NCI-H1105 (cell line): Measurements from ENCODE around the gene SAMD1.

ENCODE experiments used
- DNase-seq: peaks from one replicate; lab custom pipeline; 2025; lab: John Stamatoyannopoulos, UW

Gene SAMD1

DNA sequence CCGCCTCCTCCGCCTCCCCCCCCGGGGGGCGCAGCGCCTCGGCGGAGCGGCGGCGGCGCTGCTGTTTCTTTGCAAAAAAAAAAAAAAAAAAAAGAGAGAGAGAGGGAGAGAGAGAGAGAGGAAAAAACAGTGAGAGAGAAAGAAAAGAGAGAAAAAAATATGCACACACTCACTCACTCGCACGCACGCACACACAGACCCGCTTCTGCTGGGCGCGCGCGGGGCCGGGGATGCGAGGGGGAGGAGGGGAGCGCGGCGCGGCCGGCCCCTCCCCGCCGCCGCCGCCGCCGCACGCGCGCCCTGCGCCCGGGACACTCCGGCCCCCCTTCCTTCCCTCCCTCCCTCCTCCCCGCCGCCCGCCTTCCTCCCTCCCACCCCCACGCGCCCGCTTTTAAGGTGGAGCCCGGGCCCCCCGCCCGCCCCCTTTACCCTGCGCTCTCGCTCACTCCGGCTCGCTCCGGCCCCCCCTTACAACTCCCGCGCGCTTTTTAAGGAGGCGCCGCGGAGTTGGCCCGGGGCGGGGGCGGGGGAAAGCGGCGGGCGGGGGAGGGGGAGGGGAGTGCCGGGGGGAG is at the start of gene SAMD1:
TSS of gene SAMD1 (minus strand) at position 243 of the 572 bp plus-strand sequence.
- DNase-seq, result peak; percentile 80

DNA sequence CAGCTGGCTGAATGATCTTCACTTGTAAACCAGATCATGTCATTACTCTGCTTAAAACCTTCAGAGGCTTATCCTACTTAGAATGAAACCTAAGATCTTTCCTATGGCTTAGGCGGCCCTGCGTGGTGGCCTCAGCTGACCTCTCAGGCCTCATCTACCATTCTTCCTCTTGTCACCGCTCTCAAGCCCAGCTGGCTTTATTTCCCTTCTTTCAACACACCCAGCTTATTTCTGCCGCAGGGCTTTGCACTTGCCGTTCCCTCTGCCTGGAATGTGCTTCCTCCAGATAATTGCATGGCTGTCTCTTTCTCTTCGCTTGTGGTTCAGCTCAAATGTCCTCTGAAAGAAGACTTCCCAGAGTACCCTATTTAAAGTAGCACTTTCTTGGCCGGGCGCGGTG is 49.4 kb upstream of the SAMD1 start:
- no peak for DNase-seq

DNA sequence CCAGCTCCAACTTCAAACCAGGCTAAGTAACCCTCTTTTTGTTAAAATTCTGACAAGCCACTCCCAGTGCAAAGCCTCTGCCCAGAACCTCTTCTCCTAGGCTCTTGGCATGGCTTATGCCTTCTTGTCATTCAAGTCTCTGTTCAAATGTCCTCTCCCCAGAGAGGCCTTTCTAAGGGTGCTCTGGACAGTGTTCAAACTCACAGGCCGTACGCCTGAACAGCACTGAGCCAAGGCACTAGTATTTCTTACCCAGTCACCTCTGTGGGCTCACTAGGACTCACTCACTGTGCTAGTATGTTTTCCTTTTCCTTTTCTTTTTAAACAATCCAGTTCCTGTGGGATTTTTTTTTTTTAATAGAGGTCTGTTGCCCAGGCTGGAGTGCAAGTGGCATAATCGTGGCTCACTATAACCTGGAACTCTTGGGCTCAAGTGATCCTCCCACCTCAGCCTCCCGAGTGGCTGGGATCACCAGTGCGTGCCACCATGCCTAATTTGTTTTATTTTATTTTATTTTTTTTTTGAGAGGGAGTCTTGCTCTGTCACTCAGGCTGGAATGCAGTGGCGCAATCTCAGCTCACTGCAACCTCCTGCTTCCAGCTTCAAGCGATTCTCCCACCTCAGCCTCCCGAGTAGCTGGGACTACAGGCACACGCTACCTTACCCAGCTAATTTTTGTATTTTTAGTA is 48.2 kb upstream of the SAMD1 start:
- DNase-seq, result no peak

DNA sequence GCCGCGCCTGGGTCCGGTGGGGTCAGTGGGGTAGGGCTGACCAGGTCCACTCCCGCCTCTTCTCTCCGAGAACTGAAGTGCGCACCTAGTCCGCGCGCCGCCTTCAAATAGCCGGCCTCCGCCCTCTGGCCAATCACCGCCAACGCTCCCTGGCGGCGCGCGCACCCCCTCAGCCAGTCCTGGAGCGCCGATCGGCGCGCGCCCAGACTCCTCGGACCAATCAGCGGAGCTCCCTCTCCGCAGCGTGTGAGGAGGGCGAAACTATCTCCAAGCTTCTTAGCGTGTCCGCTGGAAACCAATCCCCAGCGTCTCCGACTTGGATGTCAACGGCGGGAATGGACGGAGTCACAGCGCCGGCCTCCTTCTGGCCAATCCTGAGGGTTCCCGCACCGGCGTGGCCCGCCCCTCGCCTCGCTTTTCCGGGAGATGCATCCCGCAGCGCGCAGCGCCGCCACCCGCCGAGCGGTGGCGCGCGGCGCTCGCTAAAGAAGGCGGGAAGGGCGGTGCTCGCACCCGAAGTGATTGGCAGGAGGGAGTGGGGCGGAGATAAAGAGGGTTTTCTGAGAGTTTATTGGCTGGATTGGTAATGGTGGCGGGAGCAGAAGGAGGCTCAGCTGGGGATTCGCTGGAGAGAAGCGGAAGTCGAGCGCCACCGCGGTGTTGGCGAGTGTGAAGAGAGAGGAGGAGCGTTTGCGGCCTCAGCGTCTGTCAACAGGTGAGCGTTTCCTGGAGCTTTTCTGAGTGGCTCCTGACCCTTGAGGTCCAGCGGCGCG is 46.1 kb upstream of the SAMD1 start, which contains the start of gene ASF1B:
TSS of gene ASF1B (minus strand) at position 81 of the 773 bp plus-strand sequence. CDS start 133 bp downstream, outside the sequence.
- peak; percentile 100 for DNase-seq

DNA sequence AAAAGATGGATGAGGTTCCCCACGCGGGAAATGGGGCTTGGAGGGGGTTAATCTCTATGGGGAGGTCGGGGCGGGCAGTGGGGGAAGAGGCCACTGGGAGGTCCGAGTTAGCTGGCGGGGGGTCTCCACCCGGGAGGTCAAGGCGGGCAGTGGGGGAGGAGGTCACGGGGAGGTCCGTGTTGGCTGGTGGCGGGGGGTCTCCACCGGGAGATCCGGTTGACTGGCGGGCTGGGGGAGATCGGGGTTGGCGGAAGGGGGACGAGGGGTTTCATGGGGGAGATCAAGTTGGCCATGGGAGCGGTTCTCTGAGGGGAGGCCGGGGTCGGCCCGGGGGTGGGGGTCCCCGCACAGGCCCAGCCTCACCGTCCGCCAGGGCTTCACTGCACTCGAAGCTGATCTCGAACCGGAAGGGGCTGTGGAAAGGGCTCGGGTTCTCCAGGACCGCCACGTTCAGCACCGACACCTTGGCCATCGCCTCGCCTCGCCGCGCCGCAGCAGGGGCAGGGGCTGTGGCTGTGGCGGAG is 45.5 kb upstream of the SAMD1 start:
- DNase-seq, result no peak

DNA sequence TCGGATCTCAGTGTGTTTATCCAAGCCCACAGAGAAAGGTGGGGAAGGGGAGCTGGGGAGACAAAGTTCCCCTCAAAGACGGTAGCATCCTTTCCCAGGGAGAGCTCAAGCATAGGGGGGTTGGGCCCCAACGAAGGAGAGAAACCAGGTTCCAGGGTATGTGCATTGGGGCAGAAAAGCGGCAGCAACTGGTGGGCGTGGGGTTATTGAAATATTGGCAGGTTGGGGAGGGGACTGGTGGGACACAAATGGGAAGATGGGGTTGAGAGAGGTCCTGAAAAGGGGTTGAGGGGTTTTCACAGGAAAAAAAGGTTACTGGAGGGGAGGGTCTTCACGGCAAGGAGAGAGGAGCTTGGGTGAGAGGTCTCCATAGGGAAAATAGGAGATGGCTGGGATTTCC is 44.8 kb upstream of the SAMD1 start:
- DNase-seq, result no peak

DNA sequence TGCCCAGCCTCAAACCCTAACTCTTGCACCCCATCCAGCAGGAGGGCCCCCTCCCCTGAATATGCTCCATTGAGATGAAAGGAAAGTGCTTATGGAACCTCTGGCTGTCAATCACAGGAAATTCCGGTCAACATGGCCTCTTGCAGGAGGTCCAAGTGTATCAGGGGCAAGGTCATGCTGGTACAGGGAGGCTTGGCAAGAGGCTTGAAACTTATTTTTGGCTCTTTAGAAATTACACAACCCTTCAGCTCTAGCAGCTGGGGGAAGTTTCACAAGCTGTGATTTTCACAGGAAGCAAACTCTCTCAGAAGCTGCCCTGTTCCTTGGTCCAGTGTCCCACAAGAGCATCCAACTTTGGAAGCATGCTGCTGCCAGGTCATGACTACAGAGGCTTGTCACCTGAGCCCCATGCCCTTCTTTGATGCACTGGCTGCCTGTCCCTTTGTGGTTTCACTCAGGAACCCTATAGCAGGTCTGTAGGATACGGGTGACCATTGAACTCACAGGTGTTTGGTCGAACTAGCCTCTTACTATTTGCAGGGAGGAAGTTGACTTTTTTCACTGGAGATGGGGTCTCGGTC is 37.5 kb upstream of the SAMD1 start:
- no peak for DNase-seq

DNA sequence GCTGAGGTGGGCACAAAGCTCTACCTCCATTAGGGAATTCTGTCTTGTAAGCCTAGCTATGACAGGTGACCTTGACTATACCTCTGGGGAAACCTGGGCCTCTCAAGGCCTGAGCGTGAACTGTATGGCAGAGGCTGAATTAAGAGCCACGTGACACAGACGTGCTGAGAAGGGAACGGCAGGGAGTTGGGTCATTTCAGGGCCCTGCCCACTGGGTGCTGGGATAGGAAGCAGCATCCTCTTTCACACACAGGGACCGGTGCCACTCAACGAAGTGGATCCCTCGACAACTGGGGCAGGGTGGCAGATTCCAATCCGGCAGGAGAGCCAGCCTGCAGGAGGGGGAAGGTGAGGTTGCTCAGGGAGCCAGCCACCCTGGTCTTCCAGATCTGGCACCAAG is 36.6 kb upstream of the SAMD1 start:
- DNase-seq, result no peak

DNA sequence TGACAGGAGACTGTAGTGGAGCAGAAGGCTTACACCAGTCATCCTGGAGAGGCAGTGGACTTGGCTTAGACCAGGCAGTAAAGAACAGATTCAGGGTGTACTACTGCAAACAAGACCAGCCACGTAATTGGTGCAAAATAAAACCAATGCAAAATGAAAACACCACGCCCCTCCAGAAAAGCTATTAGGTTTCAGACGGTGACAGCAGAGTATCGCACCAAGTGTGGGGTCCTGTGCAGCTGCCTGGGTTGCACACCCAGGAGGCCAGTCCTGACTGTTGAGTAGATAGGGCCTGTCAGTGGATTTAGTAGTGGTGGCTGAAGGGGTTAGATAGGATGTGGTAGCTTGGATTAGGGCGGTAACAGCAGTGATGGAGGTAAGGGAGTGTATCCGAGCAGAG is 32.4 kb upstream of the SAMD1 start:
- DNase-seq, result no peak

DNA sequence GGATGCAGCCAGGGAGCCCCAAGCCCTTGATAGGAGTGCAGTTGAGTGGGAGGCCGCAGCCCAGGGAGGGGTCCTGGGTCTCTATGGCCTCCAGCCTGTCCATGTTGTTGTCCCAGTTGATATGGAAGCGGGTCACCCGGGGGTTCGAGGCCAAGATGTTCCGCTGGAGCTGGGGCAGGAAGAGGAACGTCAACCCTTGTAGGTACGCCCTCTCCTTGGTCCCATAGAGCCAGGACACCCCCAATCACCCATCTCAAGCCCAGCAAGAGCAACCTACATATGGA is 29.9 kb upstream of the SAMD1 start:
- no peak for DNase-seq

DNA sequence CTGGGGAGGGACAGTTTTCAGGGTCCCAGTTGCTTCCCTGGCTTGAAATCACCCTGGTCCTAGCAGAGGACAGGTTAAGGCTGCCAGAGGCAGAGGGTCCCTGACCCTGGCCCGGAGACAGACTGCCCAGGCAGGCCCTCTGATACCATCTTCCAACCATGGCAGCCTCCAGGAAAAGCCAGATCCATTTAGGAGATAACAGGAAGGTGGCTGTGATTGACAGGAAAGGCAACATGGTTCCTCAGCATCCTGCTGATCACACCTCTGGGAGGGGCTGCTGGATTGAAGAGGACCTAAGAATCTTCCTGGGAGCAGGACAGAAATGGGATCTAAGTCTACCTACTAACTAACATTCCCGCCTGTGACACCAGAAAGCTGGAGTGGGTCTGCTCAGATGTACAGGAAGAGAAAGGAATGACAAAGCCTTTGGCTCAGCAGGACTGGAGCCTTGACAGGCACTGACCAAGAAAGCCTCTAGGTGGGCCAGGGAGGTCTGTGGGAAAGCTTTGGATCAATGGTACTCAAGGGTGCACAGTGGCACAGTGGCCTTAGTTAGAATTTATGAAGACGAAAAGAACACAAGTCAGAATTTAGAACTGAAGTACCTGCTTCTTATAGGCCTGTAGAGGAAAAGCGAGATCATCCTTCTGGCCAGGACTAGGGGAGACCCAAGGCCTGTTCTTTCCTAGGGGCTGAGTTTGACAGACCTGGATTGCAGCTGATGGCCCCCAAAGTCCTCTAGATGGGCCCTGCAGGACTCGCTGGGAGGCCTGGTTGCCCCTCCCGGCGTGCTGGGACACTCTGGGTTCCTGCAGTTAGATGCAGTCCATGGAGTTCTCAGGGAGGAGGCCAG is 29.3 kb upstream of the SAMD1 start:
- no peak for DNase-seq

DNA sequence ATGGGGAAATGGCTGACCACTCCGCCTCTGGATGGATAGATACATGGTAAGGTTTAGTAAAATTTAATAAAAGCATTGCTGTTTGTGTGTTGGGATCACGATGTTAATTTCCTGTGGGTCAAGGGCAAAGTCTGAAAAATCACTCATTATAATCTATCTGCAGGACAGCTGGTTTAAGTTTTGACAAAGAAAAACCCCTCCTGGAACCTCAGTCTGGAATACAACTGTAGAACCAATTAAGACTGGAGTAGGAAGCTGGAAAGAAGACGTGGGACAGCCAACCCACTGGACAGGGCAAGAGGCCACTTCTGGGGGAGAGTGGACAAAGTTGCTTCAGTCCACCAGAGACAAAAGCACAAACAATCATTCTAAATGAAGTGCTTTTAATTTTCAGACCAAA is 28.6 kb upstream of the SAMD1 start:
- DNase-seq, result no peak

DNA sequence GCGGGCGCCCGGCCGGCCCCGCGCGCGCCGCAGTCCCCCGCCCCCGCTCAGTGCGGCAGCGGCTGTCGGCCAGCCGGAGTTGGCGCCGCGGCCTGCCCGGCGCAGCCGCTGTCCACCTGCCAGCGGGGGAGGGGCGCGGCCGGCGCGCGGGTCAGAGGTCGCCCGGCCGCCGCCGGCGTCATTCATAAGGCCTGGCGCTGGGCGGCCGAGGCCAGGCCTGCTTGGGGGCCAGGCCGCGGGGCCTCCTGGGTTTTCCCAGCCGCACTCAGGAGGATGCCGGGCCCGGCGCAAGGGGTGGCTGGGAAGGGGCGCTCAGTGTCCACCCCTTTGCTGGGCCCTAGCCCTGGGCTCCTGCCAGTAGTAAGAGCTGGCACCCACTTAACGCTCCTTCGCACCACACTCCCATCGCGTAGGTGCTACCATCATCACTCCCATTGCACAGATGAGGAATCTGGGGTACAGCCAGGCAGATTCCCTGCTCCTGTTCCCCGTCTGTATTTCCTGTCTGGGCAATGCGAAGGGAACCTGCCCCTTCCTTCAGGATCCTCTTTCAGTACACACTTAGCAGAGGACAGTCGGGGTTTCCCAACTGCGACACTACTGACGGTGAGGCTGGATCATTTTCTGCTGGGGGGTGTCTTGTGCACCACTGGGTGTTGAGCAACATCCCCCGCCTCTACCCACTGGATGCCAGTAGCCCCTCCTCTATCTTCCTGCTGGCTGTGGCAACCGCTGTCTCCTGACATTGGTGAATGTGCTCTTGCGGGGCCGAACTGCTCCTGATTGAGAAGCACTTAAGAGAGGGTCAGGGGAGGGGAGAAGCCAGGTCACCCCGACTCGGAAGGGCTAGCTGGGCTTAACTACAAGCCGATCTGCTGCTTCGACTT is 27.9 kb upstream of the SAMD1 start:
- peak; percentile 47 for DNase-seq

DNA sequence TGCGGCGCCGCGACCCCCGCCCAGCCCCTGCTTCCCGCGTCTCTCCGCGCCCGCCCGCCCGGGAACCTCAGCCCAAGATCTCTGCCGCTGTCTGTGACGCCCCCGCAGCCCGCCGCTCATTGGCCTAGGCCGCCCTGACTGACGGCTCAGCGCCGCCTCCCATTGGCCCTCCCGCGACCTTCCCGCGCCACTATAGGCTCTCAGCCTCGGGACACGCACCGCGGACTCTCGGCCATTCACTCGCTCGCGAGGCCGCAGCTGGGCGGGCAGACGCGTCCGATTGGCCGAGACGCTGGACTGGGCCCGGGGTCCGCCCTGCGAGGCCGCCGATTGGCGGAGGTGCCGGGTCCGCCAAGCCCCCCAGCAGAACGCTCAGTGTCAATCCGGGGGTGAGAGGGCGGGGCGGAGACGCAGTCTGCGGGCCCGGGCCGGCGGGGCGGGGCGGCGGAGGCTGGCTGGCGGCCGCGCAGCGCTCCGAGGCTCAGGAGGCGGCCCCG is 27.2 kb upstream of the SAMD1 start, which contains the start of gene PRKACA:
TSS of gene PRKACA (minus strand) at position 95 of the 497 bp plus-strand sequence. CDS start 215 bp downstream, outside the sequence.
- peak; percentile 99 for DNase-seq

DNA sequence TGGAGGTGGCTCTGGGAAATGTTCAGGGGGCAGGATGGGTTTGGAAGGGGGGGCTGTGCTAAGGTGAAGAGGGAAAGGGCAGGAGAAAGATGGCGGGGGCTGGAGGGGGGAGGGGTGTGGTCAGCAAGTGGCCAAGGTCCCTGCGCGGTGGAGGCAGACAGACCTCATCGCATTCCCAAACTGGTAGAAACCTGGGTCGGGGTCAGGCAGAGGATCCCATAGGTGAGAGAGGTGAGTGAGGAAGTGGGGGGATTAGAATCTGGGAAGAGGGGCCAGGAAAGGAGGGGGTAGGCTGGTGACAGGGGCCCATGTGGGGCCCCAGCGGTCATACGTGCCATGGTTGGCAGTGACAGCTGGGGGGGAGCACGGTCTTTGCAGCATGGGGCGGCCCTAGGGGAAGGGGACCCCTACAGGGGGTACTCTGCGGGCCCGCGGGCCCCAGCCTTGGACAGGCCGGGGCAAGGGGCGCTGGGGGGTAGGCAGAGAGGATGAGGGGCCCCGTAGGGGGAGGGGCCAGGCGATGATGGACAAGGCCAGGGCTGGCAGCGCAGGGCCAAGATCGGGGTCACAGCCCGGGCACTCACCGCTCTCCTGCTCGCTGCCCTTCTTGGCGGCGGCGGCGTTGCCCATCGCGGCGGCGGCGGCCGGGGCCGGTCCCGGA is 26.5 kb upstream of the SAMD1 start:
- no peak for DNase-seq

DNA sequence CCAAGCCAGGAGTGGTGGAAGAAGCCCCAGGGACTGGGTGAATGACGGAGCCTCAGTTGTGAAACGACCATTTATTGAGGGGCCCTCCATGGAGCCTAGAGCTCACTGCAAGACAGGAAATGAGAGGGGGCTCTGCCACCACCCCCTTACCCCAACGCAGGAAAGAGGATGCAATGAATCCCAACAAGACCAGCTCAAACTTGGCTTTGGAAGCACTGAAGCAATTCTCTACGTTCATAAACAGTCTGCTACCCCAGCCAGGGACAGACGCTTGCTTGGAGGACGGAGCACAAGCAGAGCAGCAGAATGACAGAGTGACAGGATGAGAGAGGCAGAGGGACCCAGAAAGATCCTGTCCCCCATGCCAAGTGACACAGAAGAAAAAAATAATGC is 26.0 kb upstream of the SAMD1 start:
- no peak for DNase-seq

DNA sequence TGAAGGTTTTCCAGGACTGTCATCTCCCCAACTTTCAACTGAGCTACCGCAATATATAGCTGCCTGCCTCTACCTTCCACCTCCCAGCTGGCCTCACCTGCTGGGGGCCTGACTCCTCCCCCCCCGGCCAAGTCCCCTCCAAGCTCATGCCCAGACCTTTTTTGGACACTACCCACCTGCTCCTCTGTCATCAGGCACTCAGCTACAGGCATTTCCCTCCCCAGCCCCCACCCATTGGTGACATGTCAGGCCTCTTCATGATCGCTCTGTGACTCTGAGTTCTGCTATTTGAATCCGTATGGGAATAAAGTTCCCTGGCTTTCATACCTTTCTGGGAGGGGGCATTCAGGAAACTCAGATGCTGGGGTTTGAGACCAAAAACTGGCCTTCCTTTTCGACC is 25.2 kb upstream of the SAMD1 start:
- DNase-seq, result no peak

DNA sequence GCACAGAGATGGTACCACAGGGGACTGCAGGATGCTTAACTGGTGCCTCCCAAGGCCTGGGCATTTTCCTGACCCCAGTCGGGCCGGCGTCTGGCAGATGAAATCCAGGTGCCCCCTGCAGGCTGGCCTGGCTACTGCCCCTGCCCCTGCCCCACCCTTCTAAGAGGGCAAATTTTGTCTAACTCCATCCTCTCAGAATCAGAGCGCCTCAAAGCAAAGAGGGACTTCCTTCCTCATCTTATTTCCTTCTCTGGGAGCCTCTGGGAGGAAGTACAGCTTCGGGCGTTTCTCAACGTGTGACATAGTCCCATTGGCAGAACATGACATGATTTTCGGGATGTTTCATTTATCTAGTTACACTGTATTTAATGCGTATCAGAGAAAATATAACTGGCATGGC is 24.3 kb upstream of the SAMD1 start:
- no peak for DNase-seq

DNA sequence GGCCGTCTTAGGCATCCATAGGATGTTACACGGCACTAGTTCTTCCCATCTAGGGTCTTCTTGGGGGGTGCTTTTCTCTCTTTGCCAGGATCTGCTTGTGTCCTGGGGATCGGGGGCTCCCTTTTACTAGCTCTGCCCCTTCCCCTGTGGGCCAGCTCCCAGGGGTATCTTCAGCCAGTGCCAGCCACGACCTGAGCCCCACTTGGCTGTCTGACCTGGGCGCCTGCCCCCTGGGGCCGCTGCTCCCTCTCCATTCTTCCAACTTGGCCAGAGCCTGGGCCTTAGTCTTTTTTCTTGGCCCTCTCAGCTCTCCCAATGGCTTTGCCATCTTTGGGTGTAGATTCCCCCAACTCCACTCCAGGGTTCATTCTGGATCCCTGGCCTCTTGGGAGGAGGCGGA is 23.9 kb upstream of the SAMD1 start:
- DNase-seq, result no peak
